Measurements from ENCODE around the gene TRIM43B.
A peak's percentile ranks its signal among the peaks of the same experiment; 100 is the strongest.
"Not testable (repeated sequence)": the region's sequence is repeated elsewhere in the genome, so short reads cannot be mapped to it uniquely, and the experiment has no call there.

The TRIM43B gene

DNA sequence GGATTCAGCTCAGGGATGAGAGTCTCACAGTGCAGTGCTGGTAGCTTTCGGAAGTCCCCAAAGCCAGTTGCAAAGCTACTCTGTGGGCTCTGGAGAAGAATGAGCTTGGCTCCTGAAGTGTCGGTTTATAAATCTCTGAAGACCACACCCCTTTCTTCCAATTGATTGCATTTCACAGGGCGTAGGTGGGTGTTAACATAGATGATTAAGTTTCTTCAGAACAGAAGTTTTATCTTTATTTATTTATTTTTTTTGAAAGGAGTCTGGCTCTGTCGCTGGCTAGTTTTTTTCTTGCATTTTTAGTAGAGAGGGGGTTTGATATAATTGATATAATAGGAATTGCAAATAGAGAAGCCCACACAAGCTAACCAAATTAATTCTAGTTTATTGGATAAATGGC, at the start of gene TRIM43B:
Gene TRIM43B, minus strand, starts transcription at position 101 of the 400 bp plus-strand sequence. CDS start 2,040 bp downstream, outside the sequence.
- not testable (repeated sequence) for DNase-seq (ENCODE audit: low read depth in 4 of 4, low spot score in 1 of 4)

DNA sequence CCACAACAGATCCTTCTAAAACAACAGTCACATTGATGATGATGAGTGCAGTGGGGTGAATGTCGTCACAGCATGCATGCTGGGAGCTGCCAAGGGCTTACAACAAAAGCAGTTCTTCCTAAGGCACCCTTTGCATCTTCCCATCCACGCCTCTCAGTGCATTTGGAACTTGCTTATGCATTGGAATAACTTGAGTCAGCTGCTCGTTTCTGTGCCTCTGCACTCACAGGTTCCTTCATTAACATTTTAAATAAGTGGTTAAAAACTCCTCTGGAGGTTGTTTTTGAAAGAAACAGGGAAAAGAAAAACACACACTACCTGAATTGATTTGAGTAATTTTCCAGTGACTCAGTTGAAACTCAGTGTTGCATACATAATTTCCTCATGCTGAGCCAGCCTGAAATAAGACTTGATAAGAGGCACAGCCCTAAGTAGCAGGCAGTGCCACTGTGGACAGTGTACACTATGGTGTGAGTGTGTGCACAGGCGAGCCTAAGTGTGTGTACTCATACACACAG, 46.8 kb upstream of the TRIM43B start:
- no peak for DNase-seq (ENCODE audit: low read depth in 4 of 4, low spot score in 1 of 4)

DNA sequence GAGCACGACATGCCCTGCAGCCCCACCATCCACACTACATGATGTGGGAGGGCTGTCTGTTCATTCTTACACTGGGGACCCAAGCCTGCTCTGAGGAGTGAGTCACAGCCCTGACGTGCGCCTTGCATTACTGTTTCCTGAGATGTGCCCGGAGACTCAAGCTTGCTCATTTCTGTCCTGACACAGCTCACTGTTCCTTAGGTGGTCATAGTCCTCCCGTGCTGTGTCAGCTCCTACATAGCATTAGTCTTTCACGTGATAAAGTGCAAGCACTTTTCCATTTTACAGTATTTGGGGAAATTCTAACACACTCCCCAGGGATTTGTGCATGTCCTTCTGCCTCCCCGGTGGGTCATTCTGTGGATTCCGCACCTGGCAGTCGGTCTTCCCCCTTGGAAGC, 46.2 kb upstream of the TRIM43B start:
- DNase-seq (ENCODE audit: low read depth in 4 of 4, low spot score in 1 of 4): peak in 1 of 4 experiments; percentile 35

GRCh38 chr2:95526360-95527341, 42.1 kb upstream of the TRIM43B start:
- DNase-seq (ENCODE audit: low read depth in 4 of 4, low spot score in 1 of 4): peak; percentile 20 to 60 (median 46)

DNA sequence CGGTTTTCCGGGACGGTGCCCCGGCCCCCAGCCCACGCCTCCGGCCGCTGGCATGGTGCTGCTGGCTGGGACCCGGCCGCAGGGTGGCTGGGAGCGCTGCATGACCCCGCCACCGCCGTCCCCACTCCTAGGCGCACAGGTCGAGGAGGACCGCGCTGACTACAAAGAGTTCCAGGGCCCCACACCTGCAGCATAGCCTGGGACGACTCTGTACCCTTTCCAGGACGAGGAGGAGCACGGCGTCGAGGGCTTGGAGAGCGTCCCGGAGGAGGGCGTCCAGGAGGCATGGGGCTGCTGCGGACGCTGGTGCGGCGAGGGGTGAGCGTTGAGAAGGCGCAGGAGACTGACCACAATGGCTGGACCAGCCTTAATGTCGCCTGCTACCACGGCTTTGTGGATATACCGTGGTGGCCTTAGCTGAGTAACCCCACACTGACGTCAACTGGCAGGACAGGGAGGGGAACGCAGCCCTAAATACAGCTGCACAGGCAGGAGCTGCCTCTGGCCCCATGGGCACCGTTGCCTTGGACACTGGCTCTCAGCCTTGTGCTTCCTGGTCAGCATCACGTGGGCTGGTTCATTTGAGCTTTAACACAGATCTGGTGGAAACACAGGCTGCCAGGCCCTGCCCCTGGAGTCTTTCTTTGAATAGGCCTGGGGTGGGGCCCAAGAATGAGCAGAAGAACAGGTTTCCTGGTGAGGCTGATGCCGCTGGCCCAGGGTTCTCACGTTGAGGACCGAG, 40.9 kb upstream of the TRIM43B start:
- no peak for DNase-seq (ENCODE audit: low read depth in 4 of 4, low spot score in 1 of 4)

DNA sequence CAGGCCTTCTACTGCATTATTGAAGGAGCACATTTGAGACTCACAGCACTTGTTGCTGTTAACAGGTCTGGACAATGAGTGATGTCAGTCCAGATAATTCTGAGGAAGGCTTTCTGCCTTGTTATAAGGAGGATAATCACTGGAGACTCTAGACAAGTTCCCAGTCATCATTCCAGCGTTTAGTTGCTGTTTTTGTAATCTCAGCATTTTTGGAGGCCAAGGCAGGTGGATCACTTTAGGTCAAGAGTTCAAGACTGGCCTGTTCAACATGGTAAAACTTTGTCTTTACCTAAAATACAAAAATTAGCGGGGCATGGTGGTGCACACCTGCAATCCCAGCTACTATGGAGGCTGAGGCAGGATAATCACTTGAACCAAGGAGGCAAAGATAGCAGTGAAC, 39.6 kb upstream of the TRIM43B start:
- DNase-seq (ENCODE audit: low read depth in 4 of 4, low spot score in 1 of 4): no peak

DNA sequence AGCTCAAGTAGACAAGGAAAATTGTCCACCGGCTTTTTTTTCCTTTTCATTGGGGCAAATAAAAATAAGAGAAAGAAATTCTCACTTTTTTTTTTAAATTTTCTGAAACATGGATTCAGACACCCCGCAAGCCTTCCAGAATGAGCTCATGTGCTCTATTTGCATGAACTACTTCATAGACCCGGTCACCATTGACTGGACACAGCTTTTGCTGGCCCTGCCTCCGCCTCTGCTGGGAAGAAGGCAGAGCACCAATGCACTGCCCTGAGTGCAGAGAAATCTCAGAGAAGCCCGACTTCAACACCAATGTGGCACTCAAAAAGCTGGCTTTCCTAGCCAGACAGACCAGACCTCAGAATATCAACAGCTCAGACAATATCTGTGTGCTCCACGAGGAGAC, 30.2 kb upstream of the TRIM43B start:
- DNase-seq (ENCODE audit: low read depth in 4 of 4, low spot score in 1 of 4): no peak

DNA sequence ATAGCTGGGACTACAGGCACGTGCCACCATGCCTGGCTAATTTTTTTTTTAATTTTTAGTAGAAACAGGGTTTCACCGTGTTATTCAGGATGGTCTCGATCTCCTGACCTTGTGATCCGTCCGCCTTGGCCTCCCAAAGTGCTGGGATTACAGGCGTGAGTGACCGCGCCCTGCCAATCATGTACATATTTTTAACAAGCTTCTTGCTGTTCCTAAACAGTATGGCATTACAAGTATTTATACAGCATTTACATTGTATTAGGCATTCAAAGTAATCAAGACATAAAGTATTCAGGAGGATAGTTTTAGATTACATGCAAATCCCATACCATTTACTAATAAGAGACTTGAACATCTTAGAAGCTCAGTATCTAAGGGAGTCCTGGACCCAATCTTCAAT, 29.7 kb upstream of the TRIM43B start:
- not testable (repeated sequence) for DNase-seq (ENCODE audit: low read depth in 4 of 4, low spot score in 1 of 4)

GRCh38 chr2:95509408-95509807, 24.9 kb upstream of the TRIM43B start:
- no peak for DNase-seq (ENCODE audit: low read depth in 4 of 4, low spot score in 1 of 4)

- no peak for DNase-seq (ENCODE audit: low read depth in 4 of 4, low spot score in 1 of 4)
Measured at GRCh38 chr2:95505222-95505621, 20.7 kb upstream of the TRIM43B start.

- DNase-seq (ENCODE audit: low read depth in 4 of 4, low spot score in 1 of 4): no peak
Measured at GRCh38 chr2:95500854-95501253, 16.3 kb upstream of the TRIM43B start.

GRCh38 chr2:95492076-95492475, 7.5 kb upstream of the TRIM43B start:
- DNase-seq (ENCODE audit: low read depth in 4 of 4, low spot score in 1 of 4): not testable (repeated sequence)

DNA sequence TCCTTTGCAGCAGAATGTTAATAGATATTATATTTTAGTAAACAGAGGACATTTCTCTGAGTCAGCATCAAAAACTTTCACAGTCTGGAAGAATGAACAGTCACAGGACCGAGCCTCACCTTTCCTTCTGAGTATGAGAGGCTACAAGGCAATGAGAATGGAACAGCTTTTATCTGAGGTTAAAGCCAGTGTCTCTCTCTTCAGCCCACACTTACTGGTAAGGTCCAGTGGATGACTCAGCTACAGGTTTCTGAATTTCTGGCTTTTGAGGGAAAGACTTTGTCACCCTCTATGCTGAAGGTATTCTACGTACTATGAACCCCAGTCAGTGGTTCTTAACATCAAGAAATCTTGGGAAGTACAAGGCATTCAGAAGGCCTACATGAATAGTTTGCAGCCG, 9.5 kb downstream of the TRIM43B start:
- not testable (repeated sequence) for DNase-seq (ENCODE audit: low read depth in 4 of 4, low spot score in 1 of 4)

- DNase-seq (ENCODE audit: low read depth in 4 of 4, low spot score in 1 of 4): not testable (repeated sequence)
Measured at GRCh38 chr2:95467984-95468383, 16.6 kb downstream of the TRIM43B start.

- not testable (repeated sequence) for DNase-seq (ENCODE audit: low read depth in 4 of 4, low spot score in 1 of 4)
Measured at GRCh38 chr2:95466572-95466971, 18.0 kb downstream of the TRIM43B start.

GRCh38 chr2:95463292-95463691, 21.3 kb downstream of the TRIM43B start:
- DNase-seq (ENCODE audit: low read depth in 4 of 4, low spot score in 1 of 4): not testable (repeated sequence)

DNA sequence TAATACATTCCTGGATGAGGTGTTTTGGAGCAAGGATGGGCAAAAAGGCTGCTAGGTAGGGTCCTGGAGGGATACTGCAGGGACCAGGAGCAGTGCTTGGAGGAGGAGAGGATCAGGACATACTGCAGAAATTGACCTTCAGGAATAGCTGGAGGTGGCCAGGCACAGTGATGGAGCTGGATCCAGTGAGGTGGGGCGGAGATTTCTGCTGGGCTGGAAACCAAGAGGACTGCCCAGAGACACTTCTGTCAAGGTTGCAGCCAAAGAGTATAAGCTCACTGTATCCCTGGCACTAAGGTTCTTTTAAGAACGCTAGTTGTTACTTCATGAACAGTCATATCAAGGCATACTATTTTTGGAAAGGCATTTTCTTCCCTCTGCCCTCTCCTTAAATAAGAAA, 39.2 kb downstream of the TRIM43B start:
- DNase-seq (ENCODE audit: low read depth in 4 of 4, low spot score in 1 of 4): not testable (repeated sequence)

DNA sequence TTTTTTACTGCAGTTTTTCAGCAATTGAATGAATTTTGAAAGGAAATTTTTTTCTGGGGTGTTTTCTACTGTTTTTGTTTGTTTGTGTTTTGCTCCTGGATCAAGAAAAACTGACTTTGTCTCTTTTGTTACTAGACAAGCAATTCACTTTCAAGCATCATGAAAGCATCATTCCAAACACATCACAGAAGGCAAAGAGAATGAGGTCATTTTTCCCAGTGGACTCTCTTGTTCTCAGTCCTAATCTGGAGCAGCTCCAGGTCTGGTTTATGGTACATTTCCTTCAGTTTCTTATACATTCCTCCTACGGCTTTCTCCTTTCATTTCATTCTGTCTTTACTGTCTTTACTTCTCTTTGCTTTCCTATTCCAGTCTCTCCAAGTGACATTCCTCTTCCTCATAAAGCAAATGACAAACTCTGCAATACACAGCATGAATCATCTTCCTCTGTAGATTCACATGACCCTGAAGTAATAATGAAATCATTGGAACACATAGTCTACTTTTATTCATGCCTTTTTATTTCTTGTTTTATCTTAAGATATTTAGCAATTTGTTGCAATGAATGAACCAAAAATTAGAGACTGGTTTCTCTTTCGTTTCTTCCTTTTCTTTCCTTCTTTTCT, 42.0 kb downstream of the TRIM43B start:
- DNase-seq (ENCODE audit: low read depth in 4 of 4, low spot score in 1 of 4): not testable (repeated sequence)

DNA sequence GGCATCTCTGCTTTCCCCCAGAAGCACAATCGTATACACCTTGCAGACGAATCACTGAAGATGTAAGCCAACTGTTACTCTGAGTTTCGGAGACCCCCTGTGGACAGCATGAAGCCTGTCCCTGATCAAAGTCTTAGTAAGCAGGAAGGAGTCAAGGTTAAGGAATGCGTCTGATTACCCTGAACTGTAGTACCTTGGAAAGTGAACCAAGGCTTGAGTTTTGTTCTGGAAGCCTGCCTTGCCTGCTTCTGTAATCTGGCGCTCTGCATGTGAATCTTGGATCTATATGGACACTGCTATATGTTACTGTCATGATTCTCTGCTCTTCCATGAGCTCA, 48.7 kb downstream of the TRIM43B start:
- DNase-seq (ENCODE audit: low read depth in 4 of 4, low spot score in 1 of 4): not testable (repeated sequence)

DNA sequence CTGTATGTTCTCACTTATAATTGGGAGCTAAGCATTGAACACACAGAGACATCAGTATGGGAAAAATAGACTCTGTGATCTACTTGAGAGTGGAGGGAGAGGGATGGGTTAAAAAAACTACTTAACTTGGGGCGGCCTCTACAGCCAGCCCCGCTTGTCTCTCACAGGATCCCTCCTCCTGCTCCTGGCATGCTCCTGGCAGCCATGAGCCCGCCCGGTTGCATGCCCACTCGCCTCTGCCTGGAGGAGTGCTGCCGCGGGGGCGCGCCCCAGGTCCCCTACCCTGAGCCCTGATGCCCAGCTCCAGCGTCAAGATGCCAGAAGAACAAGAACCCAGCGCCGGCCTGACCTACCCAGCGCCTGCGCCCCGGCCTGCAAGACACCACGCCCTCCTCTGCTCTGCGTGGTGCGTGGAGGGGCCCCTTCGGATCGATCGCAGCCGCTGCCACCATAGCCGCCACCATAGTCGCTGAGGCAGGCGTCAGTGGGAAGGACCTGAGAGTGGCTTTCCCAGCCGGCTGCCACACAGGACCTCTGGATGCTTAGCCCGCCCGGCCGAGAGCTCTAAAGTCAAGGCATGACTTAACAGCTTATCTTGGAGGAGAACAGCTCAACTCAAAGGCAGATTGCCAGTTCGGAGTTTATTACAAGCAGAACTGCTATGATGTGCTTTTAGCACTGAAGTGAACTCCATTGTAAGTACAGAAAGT, 49.2 kb downstream of the TRIM43B start:
- DNase-seq (ENCODE audit: low read depth in 4 of 4, low spot score in 1 of 4): not testable (repeated sequence)
